CD1c-positive myeloid dendritic cell (primary cell): ENCODE measurements around the gene SLC30A2.
A peak's percentile ranks its signal among the peaks of the same experiment; 100 is the strongest.

Source experiments
- DNase-seq: peaks from one replicate; pipeline ENCODE4 v3.0.0-alpha.2; 2016; ENCODE audit errors: extremely low spot score

The SLC30A2 gene

GRCh38 chr1:26070296-26070962, 24.5 kb upstream of the SLC30A2 start:
- no peak for DNase-seq

- no peak for DNase-seq
These were observed 24.0 kb upstream of the SLC30A2 start for GRCh38 chr1:26069941-26070295.

DNA sequence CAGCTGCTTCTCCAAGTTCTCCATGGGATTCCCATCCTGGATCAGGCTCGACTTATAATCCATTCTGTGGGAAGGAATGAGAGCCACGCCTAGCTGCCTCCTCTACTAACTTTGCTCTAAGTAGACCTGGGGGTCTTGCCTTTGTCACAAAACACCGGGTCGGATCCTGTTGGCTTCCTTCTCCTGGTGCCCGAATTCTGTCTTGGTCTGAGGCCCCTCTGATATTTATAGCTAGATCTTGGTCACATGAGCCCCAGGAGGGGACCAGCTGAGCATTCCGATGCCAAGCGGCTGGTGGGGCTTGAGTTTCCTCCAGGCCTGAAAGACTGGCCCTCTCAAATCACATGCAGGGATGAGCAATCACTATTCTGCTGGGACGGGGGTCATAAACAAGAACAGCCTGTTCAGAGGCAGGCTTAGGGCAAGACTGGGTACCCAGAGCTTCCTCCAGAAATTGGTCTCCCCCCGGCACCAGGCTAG, 21.6 kb upstream of the SLC30A2 start, which contains the start of gene TRIM63:
Gene TRIM63, minus strand, starts transcription at position 199 of the 480 bp plus-strand sequence. Its CDS starts 136 bp downstream, at position 63.
- no peak for DNase-seq

DNA sequence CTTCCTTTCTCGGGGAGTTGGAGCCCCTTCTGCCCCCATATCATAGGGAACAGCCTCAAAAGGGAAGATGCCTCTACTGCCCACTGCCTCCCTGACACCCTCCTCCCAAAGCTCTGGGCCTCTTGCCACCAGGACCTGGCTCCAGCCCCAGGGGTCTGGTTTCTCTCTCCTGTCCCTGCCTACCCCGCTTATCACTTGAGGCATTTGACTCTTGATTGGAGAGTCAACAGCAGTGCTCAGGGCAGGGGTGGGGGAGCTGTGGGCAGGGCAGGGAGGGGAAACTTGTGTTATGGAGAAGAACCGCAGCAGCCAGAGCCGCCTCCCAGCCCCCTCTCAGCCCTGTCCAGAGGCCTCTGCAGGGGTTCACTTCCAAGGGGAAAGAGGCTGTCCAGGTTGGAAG, 20.9 kb upstream of the SLC30A2 start:
- no peak for DNase-seq

DNA sequence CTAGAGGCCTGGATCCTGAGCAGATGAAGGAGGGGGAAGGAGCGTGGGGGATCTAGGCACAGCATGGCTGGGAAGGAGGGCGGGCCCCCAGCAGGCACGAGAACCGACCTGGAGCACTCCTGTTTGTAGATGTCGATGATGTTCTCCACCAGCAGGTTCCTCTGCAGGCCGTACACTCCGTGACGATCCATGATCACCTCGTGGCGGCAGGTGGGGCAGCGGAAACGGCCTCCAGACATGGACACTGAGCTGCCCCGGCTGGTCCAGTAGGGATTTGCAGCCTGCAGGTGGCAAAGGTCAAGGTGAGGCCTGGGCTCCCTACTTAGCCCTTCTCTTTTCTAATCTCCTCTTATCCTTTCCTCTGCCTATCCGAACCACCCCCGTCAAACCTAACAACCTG, 20.2 kb upstream of the SLC30A2 start:
- DNase-seq = no peak

- DNase-seq = no peak
These were observed 18.6 kb upstream of the SLC30A2 start for GRCh38 chr1:26064553-26064952.

DNA sequence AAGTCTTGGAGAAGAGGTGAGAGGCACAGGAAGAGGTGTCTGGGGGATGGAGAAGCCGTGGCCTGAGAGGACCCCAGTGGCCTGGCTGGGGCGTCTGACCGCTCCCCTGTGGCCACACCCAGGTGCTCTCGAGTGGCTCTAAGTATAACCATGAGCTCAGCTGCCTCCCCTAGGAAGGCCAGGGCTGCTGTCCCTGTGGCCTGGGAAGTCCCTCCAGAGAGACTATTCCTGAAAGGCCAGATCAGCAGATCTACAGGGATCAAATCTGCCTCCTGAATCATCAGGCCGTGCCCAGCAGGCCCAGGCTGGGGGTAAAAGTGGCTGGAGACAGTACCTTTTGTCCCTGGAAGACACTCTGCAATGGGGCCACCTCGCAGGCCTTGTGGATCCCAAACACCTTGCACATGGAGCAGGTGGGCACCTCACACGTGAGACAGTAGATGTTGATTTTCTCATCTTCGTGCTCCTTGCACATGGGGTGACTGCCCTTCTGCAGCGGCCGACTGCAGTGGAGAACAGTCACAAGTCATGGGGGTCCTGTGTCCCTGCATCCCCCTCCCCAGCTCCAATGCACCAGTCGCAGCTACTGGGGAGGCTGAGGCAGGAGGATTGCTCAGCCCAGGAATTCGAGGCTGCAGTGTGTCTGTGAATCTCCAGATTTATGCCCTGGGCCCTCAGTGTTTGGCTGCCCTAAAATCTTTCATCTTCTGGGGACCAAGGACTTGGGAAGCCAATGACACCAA, 15.1 kb upstream of the SLC30A2 start:
- DNase-seq = no peak

DNA sequence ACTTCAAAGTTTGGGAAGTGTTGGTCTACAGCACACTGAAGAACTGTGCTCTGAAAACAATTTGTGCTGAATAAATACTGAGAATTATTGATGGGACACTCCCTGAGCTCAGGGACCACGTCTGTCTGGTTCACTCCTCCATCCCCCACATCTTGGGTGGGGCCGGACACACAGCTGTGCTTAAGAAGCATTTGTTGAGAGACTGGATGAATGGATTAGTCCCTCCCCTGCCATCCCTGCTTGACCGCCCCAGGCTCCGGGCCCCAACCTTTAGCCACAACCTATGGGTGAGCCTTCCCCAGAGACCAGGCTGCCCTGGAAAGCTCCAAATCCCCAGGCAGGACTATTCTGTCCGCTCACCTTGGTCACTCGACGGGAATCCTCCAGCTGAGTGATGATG, 14.0 kb upstream of the SLC30A2 start:
- DNase-seq = no peak

- no peak for DNase-seq
These were observed 12.2 kb upstream of the SLC30A2 start for GRCh38 chr1:26058052-26058595.

- DNase-seq = no peak
These were observed 11.3 kb upstream of the SLC30A2 start for GRCh38 chr1:26057189-26057588.

- DNase-seq = no peak
These were observed 9.1 kb upstream of the SLC30A2 start for GRCh38 chr1:26055041-26055440.

DNA sequence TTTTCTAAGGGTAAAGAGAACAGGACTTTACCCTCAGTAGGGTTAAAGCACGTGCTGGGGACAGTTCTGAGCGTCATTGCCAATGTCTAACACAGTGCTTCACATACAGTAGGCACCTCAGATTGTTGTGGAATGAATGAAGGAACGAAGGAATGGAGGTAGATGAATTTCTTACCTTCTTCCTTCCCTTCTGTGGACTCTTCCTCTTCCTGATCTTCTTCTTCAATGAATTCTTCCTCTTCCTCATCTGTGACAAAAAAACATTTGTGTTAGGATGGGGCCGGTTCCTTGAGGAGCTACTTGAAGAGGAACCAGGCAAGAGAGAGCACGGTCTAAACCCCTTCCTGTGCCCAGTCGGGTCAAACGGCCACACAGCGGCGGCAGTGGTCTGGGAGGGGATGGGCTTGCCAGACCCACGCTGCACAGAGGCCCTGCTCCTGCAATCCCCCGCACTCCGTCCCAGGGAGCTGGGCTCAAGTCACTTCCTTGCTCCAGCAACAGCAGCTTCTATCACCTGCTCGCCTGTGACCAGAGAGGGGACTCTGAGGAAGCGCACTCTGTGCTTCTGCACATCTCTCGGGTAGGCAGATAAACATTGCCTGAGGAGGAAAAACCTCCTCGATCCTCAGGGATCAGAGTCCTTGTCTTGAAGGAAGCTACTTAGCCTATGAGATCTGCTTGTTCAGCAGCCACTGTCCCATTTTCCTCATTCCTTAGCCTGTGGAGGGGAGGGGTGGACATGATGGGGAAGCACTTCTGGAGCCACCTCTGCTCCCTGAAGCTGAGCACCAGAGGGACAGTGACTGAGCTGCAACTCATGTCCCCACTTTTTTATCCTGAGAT, 8.0 kb upstream of the SLC30A2 start:
- peak; percentile 13 for DNase-seq

DNA sequence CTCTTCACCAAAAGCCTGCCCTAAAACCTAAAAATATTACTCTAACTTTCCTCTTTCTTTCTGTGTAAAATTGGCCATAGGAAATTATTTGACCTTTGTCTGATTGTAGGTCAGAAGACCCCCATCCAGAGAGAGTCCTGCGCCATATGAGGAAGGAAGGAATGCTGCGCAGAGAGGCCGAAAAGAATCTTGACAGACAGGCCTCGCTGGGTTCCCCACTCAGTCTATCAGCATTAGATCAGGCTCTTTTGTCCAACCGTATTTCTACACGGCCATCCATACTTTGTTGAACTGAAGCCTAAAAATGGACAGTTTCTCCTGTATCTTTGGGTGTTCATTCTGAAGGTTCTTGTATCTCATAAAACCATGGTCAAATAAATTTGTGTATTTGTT, 4.3 kb upstream of the SLC30A2 start:
- DNase-seq = no peak

DNA sequence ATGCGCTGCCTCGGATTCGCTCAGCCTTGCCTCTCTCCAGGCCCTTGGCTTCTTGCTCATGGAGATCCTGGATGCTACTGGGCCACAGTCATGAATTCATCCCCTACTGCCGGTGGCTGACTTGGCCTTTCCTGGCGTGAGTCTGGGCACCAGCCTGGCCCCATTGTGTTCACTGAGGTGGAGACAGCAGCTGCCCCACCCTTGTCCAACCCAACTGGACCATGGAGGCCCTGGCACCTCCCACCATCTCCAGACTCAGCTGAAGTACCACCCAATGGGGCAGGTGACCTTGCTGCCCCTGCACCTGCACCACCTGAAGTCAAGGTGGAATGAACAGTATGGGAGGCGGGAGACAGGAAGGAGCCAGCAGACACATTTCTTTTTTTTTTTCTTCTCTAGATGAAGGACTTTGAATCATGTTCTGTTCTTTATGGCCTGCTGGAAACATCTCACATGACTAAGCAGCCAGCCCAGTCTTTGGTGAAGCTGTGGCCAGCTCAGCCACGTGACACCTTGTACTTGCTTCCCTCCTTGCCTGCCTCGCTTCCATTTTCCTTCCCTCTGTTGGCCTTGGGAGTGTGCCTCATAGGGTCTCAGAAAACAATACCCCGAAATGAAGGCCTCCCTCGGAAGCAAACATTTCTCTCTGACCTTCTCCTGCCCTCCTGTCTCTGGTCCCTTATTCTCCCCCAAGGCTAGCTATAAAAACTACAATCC, 3.8 kb upstream of the SLC30A2 start:
- DNase-seq = no peak

GRCh38 chr1:26047278-26047874, 1.5 kb upstream of the SLC30A2 start:
- no peak for DNase-seq

DNA sequence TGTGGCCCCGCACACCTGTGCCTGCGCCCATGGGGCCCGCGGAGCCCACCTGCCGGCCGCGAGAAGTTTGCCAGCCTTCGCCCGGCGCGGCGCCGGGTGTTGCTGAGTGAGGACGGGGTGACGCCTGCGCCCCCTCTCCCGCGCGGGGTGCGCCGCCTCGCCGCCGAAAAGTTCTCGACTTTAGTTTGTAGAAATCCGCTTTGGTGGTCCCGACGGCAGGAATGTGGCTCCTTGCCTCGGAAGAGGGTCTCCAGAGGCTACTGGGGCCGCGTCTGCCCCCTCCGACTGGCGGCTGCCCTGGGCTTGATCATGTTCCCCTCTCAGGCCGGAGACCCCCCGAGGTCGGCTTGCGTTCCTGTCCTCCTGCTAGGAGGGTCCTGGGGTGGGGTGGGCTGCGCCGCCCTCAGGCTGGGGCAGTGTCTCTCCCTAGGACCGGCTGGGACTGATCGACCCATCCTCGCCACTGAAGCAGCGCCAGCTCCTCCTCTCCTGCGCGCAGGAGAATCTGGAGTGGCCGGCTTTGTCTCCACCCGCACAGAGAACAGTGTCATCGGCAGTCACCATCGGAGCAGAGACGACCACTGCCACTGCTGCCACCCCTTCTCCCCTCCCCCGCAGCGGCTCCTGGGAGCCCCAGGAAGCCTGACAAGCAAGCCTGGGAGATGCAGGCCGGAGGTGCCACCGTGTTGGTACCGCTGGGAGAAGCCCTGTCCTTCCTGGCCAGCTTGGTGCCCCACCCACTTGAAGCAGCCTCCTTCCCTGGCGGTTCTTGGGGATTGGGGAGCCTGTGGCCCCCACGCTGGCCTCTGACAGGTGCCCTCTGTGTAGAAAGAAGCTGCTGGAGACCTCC, 553 bp upstream of the SLC30A2 start:
- no peak for DNase-seq

DNA sequence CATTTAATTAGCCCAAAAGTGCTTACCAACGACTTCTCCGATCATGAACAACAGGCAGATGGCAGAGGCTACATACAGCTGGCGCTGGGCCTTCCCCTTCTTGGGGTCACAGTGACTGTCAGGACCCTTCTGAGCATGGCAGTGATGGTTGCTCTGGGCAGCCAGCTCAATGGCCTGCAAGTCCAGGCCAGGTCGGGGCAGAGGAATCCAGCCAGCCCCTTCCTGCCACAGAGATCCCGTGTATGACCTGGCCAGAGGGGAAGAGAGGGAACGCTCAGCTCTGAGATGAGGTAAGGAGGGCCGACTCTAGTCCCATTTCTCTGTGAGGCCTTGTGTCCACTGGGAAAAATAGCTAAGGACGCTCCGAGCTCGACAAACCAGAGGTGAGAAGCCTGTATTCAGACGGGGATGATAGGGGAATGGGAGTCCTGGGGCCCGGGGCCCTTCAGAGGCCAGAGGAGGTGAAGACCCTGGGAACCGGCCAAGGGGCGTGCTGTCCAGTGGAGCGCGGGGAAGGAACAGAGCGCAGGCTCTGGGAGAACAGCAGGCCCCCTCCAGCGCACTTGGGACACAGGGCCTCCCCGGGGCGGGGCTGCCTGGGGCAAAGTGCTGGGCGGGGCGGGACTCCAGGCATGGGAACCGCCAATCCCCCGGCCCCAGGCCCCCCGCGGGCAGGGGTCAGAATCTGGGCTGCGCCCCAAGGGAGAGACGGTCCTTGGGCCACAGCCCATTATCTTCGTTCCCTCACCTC, 772 bp downstream of the SLC30A2 start:
- no peak for DNase-seq

GRCh38 chr1:26044414-26044813, 1.5 kb downstream of the SLC30A2 start:
- DNase-seq = no peak

DNA sequence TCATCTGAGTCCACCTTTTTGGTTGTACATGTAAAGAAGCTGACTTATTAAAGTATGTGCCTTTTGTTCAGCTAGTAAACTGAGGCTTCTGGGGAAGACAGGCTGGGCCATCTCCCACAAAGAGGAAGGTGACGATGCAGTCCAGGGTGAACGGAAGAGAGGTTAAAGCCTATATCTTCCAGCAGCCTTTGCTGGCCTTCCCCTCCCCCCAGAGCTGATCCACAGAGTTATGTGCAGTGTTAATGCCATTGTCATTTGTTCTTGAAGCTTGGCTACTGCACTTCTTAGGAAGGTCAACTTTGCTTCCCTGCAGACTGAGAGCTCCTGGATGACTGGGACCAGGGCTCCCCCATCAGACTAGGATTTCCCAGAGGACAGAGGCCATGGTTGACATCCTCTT, 2.2 kb downstream of the SLC30A2 start:
- DNase-seq = no peak
